SK-N-SH treated with all-trans-retinoic acid at 6 μM for 48 hours (cell line): Measurements from ENCODE around the gene PIF1.

ENCODE experiments used
- ATAC-seq: fragments of 200-7000 bp; cut with Tn5 transposase; 3 replicates; pipeline ENCODE4 v1.9.1; 2020; ENCODE audit warnings: mild to moderate bottlenecking, moderate library complexity
- ARNTL ChIP-seq: fragments of 450-650 bp; formaldehyde crosslinking; IDR thresholded peaks from 2 replicates; pipeline ENCODE4 v1.5.0; 2020; ENCODE audit warnings: low read depth, mild to moderate bottlenecking, moderate library complexity, borderline replicate concordance
- BACH2 ChIP-seq: fragments of 250-450 bp; sonication (Bioruptor Pico); IDR thresholded peaks from 2 replicates; pipeline ENCODE4 v1.9.0; 2021; ENCODE audit warnings: mild to moderate bottlenecking, borderline replicate concordance
- CREB5 ChIP-seq: fragments of 250-450 bp; sonication (Bioruptor Pico); IDR thresholded peaks from 2 replicates; pipeline ENCODE4 v1.5.1; 2020; ENCODE audit warnings: low read depth, mild to moderate bottlenecking, moderate library complexity
- CSRNP3 ChIP-seq: fragments of 250-450 bp; sonication (Bioruptor Pico); IDR thresholded peaks from 2 replicates; pipeline ENCODE4 v1.5.1; 2021; ENCODE audit warnings: mild to moderate bottlenecking, moderate library complexity
- ISL1 ChIP-seq: fragments of 250-450 bp; sonication (Bioruptor Pico); IDR thresholded peaks from 2 replicates; pipeline ENCODE4 v2.1.2; 2022; ENCODE audit warnings: mild to moderate bottlenecking, moderate library complexity
- PATZ1 ChIP-seq: fragments of 250-450 bp; sonication (Bioruptor Pico); IDR thresholded peaks from 2 replicates; pipeline ENCODE4 v1.8.0; 2020; ENCODE audit warnings: mild to moderate bottlenecking, moderate library complexity, borderline replicate concordance
- POU6F1 ChIP-seq: fragments of 250-450 bp; sonication (Bioruptor Pico); IDR thresholded peaks from 2 replicates; pipeline ENCODE4 v1.8.0; 2021; ENCODE audit warnings: low read depth, mild to moderate bottlenecking, moderate library complexity, borderline replicate concordance
- PPARA ChIP-seq: fragments of 250-450 bp; sonication (Bioruptor Pico); IDR thresholded peaks from 2 replicates; pipeline ENCODE4 v1.5.0; 2020; ENCODE audit warnings: mild to moderate bottlenecking, borderline replicate concordance
- TCF4 ChIP-seq: fragments of 250-450 bp; sonication (Bioruptor Pico); IDR thresholded peaks from 2 replicates; pipeline ENCODE4 v1.8.0; 2021; ENCODE audit warnings: mild to moderate bottlenecking, moderate library complexity, borderline replicate concordance
- TSHZ2 ChIP-seq: fragments of 250-450 bp; sonication (Bioruptor Pico); IDR thresholded peaks from 2 replicates; pipeline ENCODE4 v1.5.0; 2020; ENCODE audit warnings: mild to moderate bottlenecking, moderate library complexity
- ZC3H10 ChIP-seq: fragments of 250-450 bp; sonication (Bioruptor Pico); IDR thresholded peaks from 2 replicates; pipeline ENCODE4 v1.5.1; 2021; ENCODE audit warnings: mild to moderate bottlenecking, moderate library complexity
- ZFP3 ChIP-seq: fragments of 250-450 bp; sonication (Bioruptor Pico); IDR thresholded peaks from 2 replicates; pipeline ENCODE4 v1.5.0; 2020; ENCODE audit warnings: mild to moderate bottlenecking, moderate library complexity
- ZFP30 ChIP-seq: fragments of 450-650 bp; formaldehyde crosslinking; IDR thresholded peaks from 2 replicates; pipeline ENCODE4 v1.5.0; 2022; ENCODE audit warnings: mild to moderate bottlenecking, moderate library complexity
- ZNF565 ChIP-seq: fragments of 450-650 bp; formaldehyde crosslinking; conservative IDR thresholded peaks from 2 replicates; pipeline ENCODE4 v1.5.0; 2020; ENCODE audit warnings: low read depth, mild to moderate bottlenecking, moderate library complexity
- ZNF70 ChIP-seq: fragments of 450-650 bp; formaldehyde crosslinking; IDR thresholded peaks from 2 replicates; pipeline ENCODE4 v1.5.0; 2020; ENCODE audit warnings: mild to moderate bottlenecking, moderate library complexity
- ZNF8 ChIP-seq: fragments of 450-650 bp; formaldehyde crosslinking; IDR thresholded peaks from 2 replicates; pipeline ENCODE4 v1.5.0; 2020; ENCODE audit warnings: mild to moderate bottlenecking, moderate library complexity

Gene PIF1

DNA sequence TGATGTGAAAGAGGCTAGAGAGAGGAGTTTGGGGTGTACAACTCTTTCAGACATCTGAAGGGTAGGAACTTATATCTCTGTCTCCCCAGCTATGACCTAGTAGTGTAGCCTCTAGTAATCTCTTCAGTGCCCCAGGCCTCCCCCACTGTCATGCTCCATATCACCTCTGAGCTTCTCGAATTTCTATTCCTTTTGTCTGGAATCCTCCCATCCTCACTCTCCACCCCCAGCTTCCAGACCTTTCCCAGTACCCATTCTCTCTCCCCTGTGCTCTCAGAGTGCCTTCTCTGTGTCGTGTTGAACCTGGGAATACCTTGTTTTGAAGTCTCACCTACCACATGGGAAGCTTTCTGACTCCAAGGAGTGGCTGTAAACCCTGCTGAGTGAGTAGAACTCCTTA, 46.4 kb downstream of the PIF1 start:
- TF ChIP-seq PPARA (CRISPR knock-in tag) (no peak), TSHZ2 (CRISPR knock-in tag) (no peak), ZNF8 (CRISPR knock-in tag) (no peak), ZNF565 (no peak), ZNF70 (no peak), CSRNP3 (CRISPR knock-in tag) (no peak), CREB5 (CRISPR knock-in tag) (no peak), ZFP30 (CRISPR knock-in tag) (no peak), ZC3H10 (no peak), ARNTL (CRISPR knock-in tag) (no peak), TCF4 (CRISPR knock-in tag) (no peak), PATZ1 (CRISPR knock-in tag) (no peak), ISL1 (CRISPR knock-in tag) (no peak), ZFP3 (CRISPR knock-in tag) (no peak), POU6F1 (CRISPR knock-in tag) (no peak)
- no peak for ATAC-seq

GRCh38 chr15:64776402-64776786, 49.1 kb downstream of the PIF1 start:
- no peak for TF ChIP-seq PATZ1 (CRISPR knock-in tag)
- ATAC-seq: no peak

- ATAC-seq: peak; percentile 68
Observed at GRCh38 chr15:64775551-64776401, 49.7 kb downstream of the PIF1 start, which contains the start of gene RBPMS2. Gene RBPMS2 (minus strand): TSS chr15:64775589. CDS start chr15:64775319, 270 bp downstream.

More at GRCh38 chr15:64775551-64776401, 49.7 kb downstream of the PIF1 start, which contains the start of gene RBPMS2:
- TF ChIP-seq POU6F1 (CRISPR knock-in tag) (no peak), BACH2 (no peak), CREB5 (CRISPR knock-in tag) (no peak), ZFP30 (CRISPR knock-in tag) (no peak)
